OCI-LY3 (cell line): ENCODE measurements around the gene ZNF394.

ENCODE experiments used
- EZH2phosphoT487 ChIP-seq: fragments of 200-600 bp; shearing (Covaris generic); IDR thresholded peaks from 2 replicates; pipeline ENCODE4 v1.6.1; 2018; ENCODE audit warnings: antibody characterized with exemption, mixed run types, low read depth
- TF ChIP-seq, protein P1 (sequence below): fragments of 200-600, 300-600 bp; sonication (generic); IDR thresholded peaks from 2 replicates; pipeline ENCODE4 v1.5.1; 2014; ENCODE audit warnings: antibody characterized with exemption, low read length, low read depth

DNA sequence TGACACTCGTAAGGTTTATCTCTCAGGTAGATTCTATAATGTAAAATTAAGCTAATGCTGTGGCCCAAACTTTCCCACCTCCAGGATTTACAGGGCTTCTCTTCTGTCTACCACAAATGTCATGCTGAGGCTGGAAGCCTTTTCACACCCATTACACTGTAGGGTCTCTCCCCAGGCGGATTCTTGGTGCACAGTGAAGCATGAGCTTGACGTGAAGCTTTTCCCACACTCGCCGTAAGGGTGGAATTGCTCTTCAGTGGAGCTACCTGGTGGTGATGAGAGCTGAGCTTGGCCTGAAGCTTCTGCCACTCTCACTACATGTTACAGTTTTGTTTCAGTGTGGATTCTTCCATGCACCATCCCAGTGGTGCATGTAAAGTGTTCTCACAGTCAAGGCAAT lies 40.5 kb upstream of the ZNF394 start:
- TF ChIP-seq, protein P1, sequence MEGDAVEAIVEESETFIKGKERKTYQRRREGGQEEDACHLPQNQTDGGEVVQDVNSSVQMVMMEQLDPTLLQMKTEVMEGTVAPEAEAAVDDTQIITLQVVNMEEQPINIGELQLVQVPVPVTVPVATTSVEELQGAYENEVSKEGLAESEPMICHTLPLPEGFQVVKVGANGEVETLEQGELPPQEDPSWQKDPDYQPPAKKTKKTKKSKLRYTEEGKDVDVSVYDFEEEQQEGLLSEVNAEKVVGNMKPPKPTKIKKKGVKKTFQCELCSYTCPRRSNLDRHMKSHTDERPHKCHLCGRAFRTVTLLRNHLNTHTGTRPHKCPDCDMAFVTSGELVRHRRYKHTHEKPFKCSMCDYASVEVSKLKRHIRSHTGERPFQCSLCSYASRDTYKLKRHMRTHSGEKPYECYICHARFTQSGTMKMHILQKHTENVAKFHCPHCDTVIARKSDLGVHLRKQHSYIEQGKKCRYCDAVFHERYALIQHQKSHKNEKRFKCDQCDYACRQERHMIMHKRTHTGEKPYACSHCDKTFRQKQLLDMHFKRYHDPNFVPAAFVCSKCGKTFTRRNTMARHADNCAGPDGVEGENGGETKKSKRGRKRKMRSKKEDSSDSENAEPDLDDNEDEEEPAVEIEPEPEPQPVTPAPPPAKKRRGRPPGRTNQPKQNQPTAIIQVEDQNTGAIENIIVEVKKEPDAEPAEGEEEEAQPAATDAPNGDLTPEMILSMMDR = no peak
- TF ChIP-seq EZH2phosphoT487 = no peak
